IMR-90 (cell line): ENCODE data around the gene OXSR1. TPM values are rescaled to one million over a fixed set of nuclear protein-coding genes. Genes with fewer than 3 reads are reported as not detected.

Source experiments
- ATAC-seq: fragments of 200-7000 bp; cut with Tn5 transposase; 2 replicates; pipeline ENCODE4 v1.9.1; 2020; ENCODE audit warnings: low read depth, mild to moderate bottlenecking, moderate library complexity
- BruUV-seq: library from RNA; stranded (reverse); fragments of 400-500 nt; replicated peaks from 2 replicates; lab custom pipeline; 2021; lab: Mats Ljungman, UMichigan
- CTCF ChIA-PET: fragments of 300-600 bp; formaldehyde crosslinking; extraction: SDS; loops from one replicate; lab custom pipeline; 2021; ENCODE audit warnings: antibody characterized with exemption; lab: Yijun Ruan, JAX
- POLR2A ChIA-PET: fragments of 300-600 bp; sonication (Branson Sonifier 250); formaldehyde crosslinking; loops from one replicate; lab custom pipeline; 2022; ENCODE audit warnings: antibody characterized with exemption; ENCODE audit not compliant: unreplicated experiment; lab: Charles Lee
- DNase-seq: peaks from one replicate; pipeline ENCODE4 v3.0.0; 2013
- H2AFZ ChIP-seq: replicated peaks from 2 replicates; pipeline ENCODE3; 2013; ENCODE audit warnings: low read length, mild to moderate bottlenecking; ENCODE audit not compliant: poor library complexity
- H2AK5ac ChIP-seq: 2 replicates; pipeline ENCODE4 v1.6.1; 2013; ENCODE audit warnings: low read depth, low read length, inconsistent platforms
- H2AK9ac ChIP-seq: replicated peaks from 2 replicates; pipeline ENCODE3; 2013; ENCODE audit warnings: mild to moderate bottlenecking, low read depth, low read length, moderate library complexity; ENCODE audit not compliant: poor library complexity
- H2BK120ac ChIP-seq: 2 replicates; pipeline ENCODE4 v1.6.1; 2013; ENCODE audit warnings: low read depth, low read length, inconsistent platforms
- H2BK15ac ChIP-seq: 3 replicates; pipeline ENCODE4 v1.6.1; 2013; ENCODE audit warnings: low read depth, low read length, inconsistent platforms
- H2BK20ac ChIP-seq: 2 replicates; pipeline ENCODE4 v1.6.1; 2013; ENCODE audit warnings: low read depth, mild to moderate bottlenecking, inconsistent platforms, low read length, moderate library complexity
- H2BK5ac ChIP-seq: 2 replicates; pipeline ENCODE4 v1.6.1; 2013; ENCODE audit warnings: mild to moderate bottlenecking, low read depth, low read length, inconsistent platforms; ENCODE audit not compliant: poor library complexity, severe bottlenecking
- H3K14ac ChIP-seq: replicated peaks from 2 replicates; pipeline ENCODE4 v1.6.1; 2013; ENCODE audit warnings: low read depth, low read length, inconsistent platforms
- H3K18ac ChIP-seq: 2 replicates; pipeline ENCODE4 v1.6.1; 2013; ENCODE audit warnings: low read depth, low read length, control low read depth
- H3K23ac ChIP-seq: 2 replicates; pipeline ENCODE4 v1.6.1; 2013; ENCODE audit warnings: low read depth, low read length, inconsistent platforms
- H3K27ac ChIP-seq: 2 replicates; pipeline ENCODE4 v1.5.1; 2013; ENCODE audit warnings: mild to moderate bottlenecking, control low read depth, low read length; ENCODE audit not compliant: insufficient read depth
- H3K27me3 ChIP-seq: 2 replicates; pipeline ENCODE4 v1.6.1; 2013; ENCODE audit warnings: low read length; ENCODE audit not compliant: control insufficient read depth, insufficient read depth
- H3K36me3 ChIP-seq: 2 replicates; pipeline ENCODE4 v1.6.1; 2013; ENCODE audit warnings: low read length, mixed read lengths; ENCODE audit not compliant: control insufficient read depth, insufficient read depth
- H3K4ac ChIP-seq: 2 replicates; pipeline ENCODE4 v1.6.1; 2013; ENCODE audit warnings: low read depth, low read length, inconsistent platforms
- H3K4me1 ChIP-seq: 2 replicates; pipeline ENCODE4 v1.6.1; 2013; ENCODE audit warnings: low read length, mixed read lengths; ENCODE audit not compliant: control insufficient read depth, insufficient read depth
- H3K4me2 ChIP-seq: 2 replicates; pipeline ENCODE4 v1.6.1; 2013; ENCODE audit warnings: low read depth, mild to moderate bottlenecking, control low read depth, low read length, moderate library complexity
- H3K4me3 ChIP-seq: 2 replicates; pipeline ENCODE4 v1.5.1; 2013; ENCODE audit warnings: low read depth, mild to moderate bottlenecking, control low read depth, low read length, moderate library complexity; ENCODE audit not compliant: insufficient read depth
- H3K56ac ChIP-seq: 2 replicates; pipeline ENCODE4 v1.6.1; 2013; ENCODE audit warnings: low read length, inconsistent platforms; ENCODE audit not compliant: insufficient read depth; ENCODE audit errors: extremely low read depth
- H3K79me1 ChIP-seq, 2 experiments: 2 replicates each; pipeline ENCODE4 v1.6.1; 2013; ENCODE audit warnings: low read length in 2 of 2, inconsistent platforms in 1 of 2, low read depth in 1 of 2
- H3K9ac ChIP-seq: 2 replicates; pipeline ENCODE4 v1.6.1; 2013; ENCODE audit warnings: low read depth, low read length, control low read depth
- H3K9me1 ChIP-seq: 2 replicates; pipeline ENCODE4 v1.6.1; 2013; ENCODE audit warnings: low read length, inconsistent platforms; ENCODE audit not compliant: insufficient read depth
- H3K9me3 ChIP-seq: 2 replicates; pipeline ENCODE4 v1.6.1; 2013; ENCODE audit warnings: low read length; ENCODE audit not compliant: control insufficient read depth, insufficient read depth
- H4K20me1 ChIP-seq: 2 replicates; pipeline ENCODE4 v1.6.1; 2013; ENCODE audit warnings: low read length, inconsistent platforms; ENCODE audit not compliant: insufficient read depth
- H4K5ac ChIP-seq: 2 replicates; pipeline ENCODE4 v1.6.1; 2013; ENCODE audit warnings: mild to moderate bottlenecking, low read depth, low read length, control low read depth
- H4K8ac ChIP-seq, 2 experiments: 2 replicates each; pipeline ENCODE4 v1.6.1; 2013; ENCODE audit warnings: low read depth in 2 of 2, low read length in 2 of 2, control low read depth in 1 of 2, inconsistent platforms in 1 of 2
- H4K91ac ChIP-seq: 2 replicates; pipeline ENCODE4 v1.6.1; 2013; ENCODE audit warnings: low read depth, low read length, inconsistent platforms; ENCODE audit not compliant: insufficient read depth
- CEBPB ChIP-seq: IDR thresholded peaks from 2 replicates; pipeline ENCODE4 v1.6.1; 2012; ENCODE audit warnings: low read depth, low read length, improper control_type of control experiment
- CHD1 ChIP-seq: IDR thresholded peaks from 2 replicates; pipeline ENCODE4 v1.6.1; 2012; ENCODE audit warnings: low read depth, low read length, improper control_type of control experiment
- ELK1 ChIP-seq: fragments of 150-350 bp; IDR thresholded peaks from 2 replicates; pipeline ENCODE4 v1.6.1; 2016; ENCODE audit warnings: low read depth, mild to moderate bottlenecking, low read length, moderate library complexity, borderline replicate concordance
- FOS ChIP-seq: fragments of 150-350 bp; IDR thresholded peaks from 2 replicates; pipeline ENCODE4 v1.6.1; 2016; ENCODE audit warnings: low read depth, low read length
- MAFK ChIP-seq: IDR thresholded peaks from 2 replicates; pipeline ENCODE4 v1.6.1; 2012; ENCODE audit warnings: low read depth, low read length, improper control_type of control experiment
- MAZ ChIP-seq: IDR thresholded peaks from 2 replicates; pipeline ENCODE4 v1.6.1; 2012; ENCODE audit warnings: low read depth, mild to moderate bottlenecking, low read length, improper control_type of control experiment, moderate library complexity, borderline replicate concordance
- NFE2L2 ChIP-seq: fragments of 150-350 bp; IDR thresholded peaks from 2 replicates; pipeline ENCODE4 v1.6.1; 2016; ENCODE audit warnings: low read depth, mild to moderate bottlenecking, low read length
- POLR2A ChIP-seq: IDR thresholded peaks from 2 replicates; pipeline ENCODE4 v1.6.1; 2012; ENCODE audit warnings: mild to moderate bottlenecking, low read depth, low read length
- RAD21 ChIP-seq: IDR thresholded peaks from 2 replicates; pipeline ENCODE4 v1.6.1; 2012; ENCODE audit warnings: low read length, improper control_type of control experiment
- RCOR1 ChIP-seq: IDR thresholded peaks from 2 replicates; pipeline ENCODE4 v1.6.1; 2012; ENCODE audit warnings: mild to moderate bottlenecking, low read length, improper control_type of control experiment; ENCODE audit not compliant: insufficient replicate concordance
- RFX5 ChIP-seq: IDR thresholded peaks from 2 replicates; pipeline ENCODE4 v1.8.0; 2012; ENCODE audit warnings: low read depth, mild to moderate bottlenecking, low read length, moderate library complexity
- SMC3 ChIP-seq: fragments of 150-350 bp; IDR thresholded peaks from 2 replicates; pipeline ENCODE4 v1.6.1; 2016; ENCODE audit warnings: low read depth, mild to moderate bottlenecking, antibody characterized with exemption, low read length, moderate library complexity
- WGBS, 2 experiments: methylation state at CpG; one replicate each; pipeline versions ENCODE4 v1.1.5 to v1.1.7; 2013; ENCODE audit warnings: missing lambda C conversion rate in 2 of 2; ENCODE audit not compliant: insufficient read length in 1 of 2; ENCODE audit errors: extremely low coverage in 2 of 2; 5-methylcytosine and 5-hydroxymethylcytosine counted together
- dilution Hi-C: fragments of 300-500 bp; cut with HindIII; formaldehyde crosslinking; loops from one replicate; pipeline ENCODE4 v1.14.3; 2018; ENCODE audit warnings: low sequenced_read_pairs; ENCODE audit not compliant: unreplicated experiment
- in situ Hi-C: fragments of 300-500 bp; cut with MboI; formaldehyde crosslinking; loops from 3 replicates; pipeline ENCODE4 v1.14.3; 2019; ENCODE audit warnings: low sequenced_read_pairs, inconsistent platforms, mixed read lengths
- intact Hi-C: fragments of 100-400 bp; cut with micrococcal nuclease; formaldehyde crosslinking; loops from 2 replicates; pipeline ENCODE4 v1.10.0; 2022
- polyA plus RNA-seq, 3 experiments: library from polyadenylated mRNA; depleted of rRNA; stranded (reverse); fragments of >200 nt; gene quantifications; 2 replicates each; pipeline ENCODE4 v1.2.3, GENCODE V29; 2012; ENCODE audit warnings: low replicate concordance in 1 of 3
- total RNA-seq: library from RNA; depleted of rRNA; stranded (reverse); fragments of >200 nt; gene quantifications from 2 replicates; pipeline ENCODE4 v1.2.3, GENCODE V29; 2012

The OXSR1 gene
- total and polyA plus RNA-seq, 2 of the 4 experiments (the other 2 are of a cell fraction): 32.9 to 37.6 TPM

DNA sequence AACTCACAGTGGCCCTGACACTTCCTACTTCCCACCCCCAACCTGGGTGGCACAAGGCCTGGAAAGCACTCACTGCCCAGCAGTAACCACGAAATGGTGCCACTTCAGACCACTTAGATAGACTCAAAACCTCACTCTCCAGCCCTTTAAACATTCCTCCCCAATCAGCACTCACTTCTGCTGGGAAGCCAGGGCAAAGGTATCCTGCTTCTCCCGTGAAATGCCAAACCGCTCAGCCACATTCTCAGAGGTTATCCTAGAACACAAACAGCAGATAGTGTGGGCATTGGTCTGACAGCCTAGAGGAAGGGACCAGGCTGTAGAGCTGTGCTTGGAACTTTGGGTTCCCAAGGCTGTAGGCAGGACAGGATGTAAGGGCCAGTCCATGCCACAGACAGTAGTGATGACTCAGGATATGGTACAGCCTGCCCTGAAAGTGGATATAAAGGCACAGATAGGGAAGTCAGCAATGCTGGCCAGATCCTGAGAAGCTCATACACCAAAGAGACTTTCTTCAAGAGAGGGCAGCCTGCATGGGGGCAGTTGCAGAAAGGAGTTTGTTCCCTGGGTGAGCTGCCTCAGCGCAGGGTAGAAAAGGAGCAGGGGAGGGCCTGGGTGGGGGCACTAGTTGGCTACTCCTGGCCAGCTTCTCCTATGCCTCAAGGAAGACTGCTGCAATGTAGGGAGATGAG, 37.6 kb upstream of the OXSR1 start:
- no peak overlapping the region for H3K4me3 ChIP-seq
- H2BK15ac ChIP-seq: no peak overlapping the region
- H3K14ac ChIP-seq: no peak overlapping the region
- no peaks in the 10 kb centered on the region for H3K9me3 ChIP-seq
- H3K27me3 ChIP-seq: no peaks in the 10 kb centered on the region
- no peak overlapping the region for H2BK20ac ChIP-seq
- no peak overlapping the region for H2BK5ac ChIP-seq
- DNase-seq: no peak
- H3K9ac ChIP-seq: no peak overlapping the region
- H4K20me1 ChIP-seq: 0 out of 2 replicates have a peak, but pooled peaks cover 2% of the 10 kb centered on the region
- H3K18ac ChIP-seq: no peak overlapping the region
- CTCF ChIA-PET: no interaction called here
- no peak overlapping the region for H3K27ac ChIP-seq
- TF ChIP-seq RAD21 (no peak), MAFK (no peak), ELK1 (no peak), SMC3 (no peak), POLR2A (no peak), NFE2L2 (no peak), RCOR1 (no peak), RFX5 (no peak), MAZ (no peak), FOS (no peak), CHD1 (no peak), CEBPB (no peak)
- WGBS, 2 experiments: 86% methylated on average over 1 of the region's 4 CpGs; no CpG with 5 or more reads in 1 of the 2 experiments
- no peak overlapping the region for H2AK5ac ChIP-seq
- H2AK9ac ChIP-seq: no peak overlapping the region
- no peak overlapping the region for H3K56ac ChIP-seq
- H3K4me1 ChIP-seq: no peaks in the 10 kb centered on the region
- no TSS peak for BruUV-seq
- H4K5ac ChIP-seq: no peak overlapping the region
- H3K4me2 ChIP-seq: no peak overlapping the region
- no peak overlapping the region for H3K23ac ChIP-seq
- ATAC-seq: no peak
- POLR2A ChIA-PET: no interaction called here
- H2AFZ ChIP-seq: no peak overlapping the region
- intact Hi-C loops: no loop called here
- in situ Hi-C loops: loop anchor here (10.0 kb wide), 1 partner anchor 217 kb away; the partner anchor contains the start of gene XYLB
- H3K4ac ChIP-seq: no peak overlapping the region
- no peak overlapping the region for H4K8ac ChIP-seq
- peaks cover 3 to 18% of the 10 kb centered on the region in 2 experiments; a peak in 3 of 4 replicates for H3K79me1 ChIP-seq
- dilution Hi-C loops: no loop called here
- H3K36me3 ChIP-seq: peaks cover 71% of the 10 kb centered on the region
- no peak overlapping the region for H2BK120ac ChIP-seq
- no peak overlapping the region for H4K91ac ChIP-seq
- 0 out of 2 replicates have a peak, but pooled peaks cover 4% of the 10 kb centered on the region for H3K9me1 ChIP-seq
